Endothelial cell of umbilical vein (primary cell): ENCODE results near the gene TULP4. TPM values are rescaled to one million over a fixed set of nuclear protein-coding genes. Genes with fewer than 3 reads are reported as not detected.
"Not testable (repeated sequence)": the region's sequence is repeated elsewhere in the genome, so short reads cannot be mapped to it uniquely, and the experiment has no call there.

Source experiments
- BruUV-seq: library from RNA; stranded (reverse); fragments of 400-500 nt; replicated peaks from 2 replicates; lab custom pipeline; 2021; lab: Mats Ljungman, UMichigan
- CTCF ChIA-PET: fragments of 300-600, 350-600 bp; sonication (Branson Sonifier 250); formaldehyde crosslinking; loops from one replicate; lab custom pipeline; 2021; ENCODE audit warnings: antibody characterized with exemption, inconsistent platforms; lab: Charles Lee
- POLR2A ChIA-PET: fragments of 300-600, 350-600 bp; sonication (Branson Sonifier 250); formaldehyde crosslinking; loops from one replicate; lab custom pipeline; 2021; ENCODE audit warnings: antibody characterized with exemption, inconsistent platforms; lab: Charles Lee
- DNase-seq: peaks from one replicate; pipeline ENCODE4 v3.0.0-alpha.2; 2011; ENCODE audit warnings: low read depth, low spot score
- FAIRE-seq: peaks from 2 replicates; lab custom pipeline; 2011; peaks lifted over from hg19 to GRCh38; lab: Jason Lieb, UNC
- H2AFZ ChIP-seq: 2 replicates; pipeline ENCODE4 v1.6.0; 2012; ENCODE audit warnings: low read depth, low read length, control low read depth, inconsistent platforms
- H3K27ac ChIP-seq: 2 replicates; pipeline ENCODE4 v1.5.1; 2011; ENCODE audit warnings: low read depth, mild to moderate bottlenecking, control low read depth, low read length, moderate library complexity; ENCODE audit not compliant: insufficient read depth
- H3K27me3 ChIP-seq, 2 experiments: 2 replicates each; pipeline versions ENCODE4 v1.6.0 to v1.6.1; 2011; ENCODE audit warnings: low read length in 2 of 2, mixed read lengths in 1 of 2; ENCODE audit not compliant: control insufficient read depth in 2 of 2, insufficient read depth in 2 of 2
- H3K36me3 ChIP-seq, 2 experiments: 2 replicates in 1 of 2; 3 replicates in 1 of 2; pipeline ENCODE4 v1.5.1; 2011; ENCODE audit warnings: low read length in 2 of 2, mild to moderate bottlenecking in 1 of 2, moderate library complexity in 1 of 2; ENCODE audit not compliant: control insufficient read depth in 2 of 2, insufficient read depth in 2 of 2; ENCODE audit errors: extremely low read depth in 1 of 2
- H3K4me1 ChIP-seq: 3 replicates; pipeline ENCODE4 v1.5.1; 2011; ENCODE audit warnings: mild to moderate bottlenecking, low read length; ENCODE audit not compliant: control insufficient read depth, insufficient read depth; ENCODE audit errors: extremely low read depth
- H3K4me2 ChIP-seq: 2 replicates; pipeline ENCODE4 v1.6.1; 2011; ENCODE audit warnings: low read length, control low read depth, mixed read lengths; ENCODE audit not compliant: insufficient read depth
- H3K4me3 ChIP-seq, 3 experiments: fragments of 200-600 bp in 1 of 3; sonication (generic), shearing (Covaris generic) in 1 of 3; replicated peaks in 1 of 3; 2 replicates each; pipeline ENCODE4 v1.5.1; 2011 to 2016; ENCODE audit warnings: control low read depth in 3 of 3, low read length in 3 of 3, mild to moderate bottlenecking in 2 of 3, inconsistent platforms in 1 of 3, low read depth in 1 of 3, moderate library complexity in 1 of 3; ENCODE audit not compliant: insufficient read depth in 1 of 3
- H3K79me2 ChIP-seq: 2 replicates; pipeline ENCODE4 v1.6.0; 2012; ENCODE audit warnings: low read length, inconsistent platforms; ENCODE audit not compliant: control insufficient read depth, insufficient read depth
- H3K9ac ChIP-seq: replicated peaks from 2 replicates; pipeline ENCODE3; 2011; ENCODE audit warnings: low read length, control low read depth; ENCODE audit not compliant: insufficient read depth; ENCODE audit errors: extremely low read depth
- H3K9me1 ChIP-seq: replicated peaks from 3 replicates; pipeline ENCODE4 v1.6.0; 2011; ENCODE audit warnings: mild to moderate bottlenecking, low read length; ENCODE audit not compliant: control insufficient read depth, insufficient read depth; ENCODE audit errors: extremely low read depth
- H3K9me3 ChIP-seq: replicated peaks from 2 replicates; pipeline ENCODE4 v1.5.1; 2012; ENCODE audit warnings: low read length, inconsistent platforms; ENCODE audit not compliant: control insufficient read depth, insufficient read depth
- H4K20me1 ChIP-seq: replicated peaks from 2 replicates; pipeline ENCODE3; 2011; ENCODE audit warnings: mild to moderate bottlenecking, low read length; ENCODE audit not compliant: control insufficient read depth, insufficient read depth; ENCODE audit errors: extremely low read depth
- EZH2 ChIP-seq: IDR thresholded peaks from 2 replicates; pipeline ENCODE4 v1.6.1; 2012; ENCODE audit warnings: borderline replicate concordance, low read depth, mild to moderate bottlenecking, moderate library complexity, low read length, inconsistent platforms; ENCODE audit not compliant: severe bottlenecking
- FOS ChIP-seq: IDR thresholded peaks from 2 replicates; pipeline ENCODE4 v1.6.1; 2011; ENCODE audit warnings: mild to moderate bottlenecking, low read length, moderate library complexity, borderline replicate concordance; ENCODE audit not compliant: insufficient read depth
- GATA2 ChIP-seq: IDR thresholded peaks from 2 replicates; pipeline ENCODE4 v1.7.0; 2011; ENCODE audit warnings: low read depth, mild to moderate bottlenecking, moderate library complexity, mixed read lengths, low read length; ENCODE audit not compliant: insufficient read length, insufficient read depth
- JUN ChIP-seq: IDR thresholded peaks from 2 replicates; pipeline ENCODE4 v1.6.1; 2011; ENCODE audit warnings: borderline replicate concordance, low read depth; ENCODE audit not compliant: insufficient read length, insufficient read depth
- MYC ChIP-seq: IDR thresholded peaks from one replicate; pipeline ENCODE4 v1.6.1; 2011; ENCODE audit warnings: mild to moderate bottlenecking, low read depth, low read length
- POLR2A ChIP-seq: IDR thresholded peaks from 2 replicates; pipeline ENCODE4 v1.6.1; 2012; ENCODE audit warnings: low read depth, mild to moderate bottlenecking, control low read depth, low read length
- POLR2AphosphoS5 ChIP-seq: IDR thresholded peaks from 2 replicates; pipeline ENCODE4 v1.6.1; 2012; ENCODE audit warnings: low read depth, mild to moderate bottlenecking, control low read depth, low read length, moderate library complexity; ENCODE audit not compliant: insufficient read depth
- dilution Hi-C: fragments of 300-500 bp; cut with MboI; formaldehyde crosslinking; loops from one replicate; pipeline ENCODE4 v1.15.0; 2019; ENCODE audit warnings: low sequenced_read_pairs; ENCODE audit not compliant: extremely low pct_ligation_motif_present
- intact Hi-C: fragments of 100-400 bp; cut with micrococcal nuclease; formaldehyde crosslinking; loops from one replicate; pipeline ENCODE4 v1.10.0; 2022
- polyA plus RNA-seq, 4 experiments: library from polyadenylated mRNA; depleted of rRNA in 3 of 4; stranded (reverse) in 3 of 4; unstranded in 1 of 4; fragments of >200 nt; gene quantifications; 2 replicates each; pipeline versions ENCODE4 v1.2.1 to v1.2.3, GENCODE V29; 2011 to 2012; ENCODE audit warnings: missing spikeins in 1 of 4
- total RNA-seq: library from RNA; stranded (reverse); gene quantifications from 2 replicates; pipeline ENCODE4 v1.2.3, GENCODE V29; 2021
- TF ChIP-seq, protein P1 (sequence below): IDR thresholded peaks from 2 replicates; pipeline ENCODE4 v1.6.1; 2011; ENCODE audit not compliant: insufficient read depth, insufficient read length
- TF ChIP-seq, protein P2 (sequence below), 2 donors: IDR thresholded peaks; 1 replicate in 1 of 2; 2 replicates in 1 of 2; pipeline ENCODE4 v1.5.1; 2011; ENCODE audit warnings: low read length in 2 of 2, mild to moderate bottlenecking in 2 of 2, moderate library complexity in 2 of 2, control low read depth in 1 of 2, inconsistent platforms in 1 of 2, low read depth in 1 of 2; ENCODE audit not compliant: insufficient read depth in 1 of 2; ENCODE audit errors: extremely low read depth in 1 of 2

Gene TULP4
- total and polyA plus RNA-seq, 2 donors (not counting 3 experiments of a cell fraction or from before 2014, with no cell fraction given), result 10.8 to 55.1 TPM

DNA sequence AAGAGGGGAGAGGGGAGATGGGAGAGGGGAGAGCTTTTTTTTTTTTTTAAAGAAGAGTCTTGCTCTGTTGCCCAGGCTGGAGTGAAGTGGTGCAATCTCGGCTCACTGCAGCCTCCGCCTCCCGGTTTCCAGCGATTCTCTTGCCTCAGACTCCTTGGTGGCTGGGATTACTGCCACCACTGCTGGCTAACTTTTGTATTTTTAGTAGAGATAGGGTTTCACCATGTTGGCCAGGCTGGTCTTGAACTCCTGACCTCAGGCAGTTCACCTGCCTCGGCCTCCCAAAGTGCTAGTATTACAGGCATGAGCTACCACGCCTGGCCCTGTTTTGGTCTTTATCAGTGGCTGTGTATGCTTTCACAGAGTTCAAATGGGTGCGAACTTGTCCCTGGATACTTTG is 38.5 kb downstream of the TULP4 start:
- intact Hi-C loops, H3K79me2 ChIP-seq, H3K9me3 ChIP-seq, dilution Hi-C loops, H3K4me2 ChIP-seq, H2AFZ ChIP-seq, H3K27ac ChIP-seq, H3K9ac ChIP-seq, DNase-seq, H3K9me1 ChIP-seq, H3K4me1 ChIP-seq, H4K20me1 ChIP-seq, BruUV-seq, FAIRE-seq, POLR2A ChIA-PET, H3K4me3 ChIP-seq, H3K27me3 ChIP-seq, H3K36me3 ChIP-seq: not testable (repeated sequence)
- CTCF ChIA-PET, result interaction anchor here (1.3 kb wide), 1 partner anchor 11 kb away, joined by 3 read pairs; no protein-coding TSS in a partner anchor

GRCh38 chr6:158353883-158354877 is 41.9 kb downstream of the TULP4 start:
- Histone ChIP-seq H3K9ac (no peak overlapping the region), H2AFZ (no peak overlapping the region), H3K4me3 (no peak overlapping the region), H3K27ac (no peak overlapping the region), H4K20me1 (peaks cover 4% of the 10 kb centered on the region), H3K4me2 (no peak overlapping the region), H3K9me1 (no peaks in the 10 kb centered on the region), H3K36me3 (no peaks in the 10 kb centered on the region), H3K4me1 (peaks cover 6% of the 10 kb centered on the region), H3K27me3 (no peaks in the 10 kb centered on the region), H3K79me2 (peaks cover 6% of the 10 kb centered on the region), H3K9me3 (no peaks in the 10 kb centered on the region)
- no TSS peak for BruUV-seq
- DNase-seq, result peak; percentile 74
- TF ChIP-seq MYC (no peak), EZH2 (no peak), GATA2 (no peak), FOS (no peak), POLR2A (no peak), JUN (no peak), POLR2AphosphoS5 (no peak)
- TF ChIP-seq, protein P1, sequence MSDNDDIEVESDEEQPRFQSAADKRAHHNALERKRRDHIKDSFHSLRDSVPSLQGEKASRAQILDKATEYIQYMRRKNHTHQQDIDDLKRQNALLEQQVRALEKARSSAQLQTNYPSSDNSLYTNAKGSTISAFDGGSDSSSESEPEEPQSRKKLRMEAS, result no peak
- TF ChIP-seq, protein P2, sequence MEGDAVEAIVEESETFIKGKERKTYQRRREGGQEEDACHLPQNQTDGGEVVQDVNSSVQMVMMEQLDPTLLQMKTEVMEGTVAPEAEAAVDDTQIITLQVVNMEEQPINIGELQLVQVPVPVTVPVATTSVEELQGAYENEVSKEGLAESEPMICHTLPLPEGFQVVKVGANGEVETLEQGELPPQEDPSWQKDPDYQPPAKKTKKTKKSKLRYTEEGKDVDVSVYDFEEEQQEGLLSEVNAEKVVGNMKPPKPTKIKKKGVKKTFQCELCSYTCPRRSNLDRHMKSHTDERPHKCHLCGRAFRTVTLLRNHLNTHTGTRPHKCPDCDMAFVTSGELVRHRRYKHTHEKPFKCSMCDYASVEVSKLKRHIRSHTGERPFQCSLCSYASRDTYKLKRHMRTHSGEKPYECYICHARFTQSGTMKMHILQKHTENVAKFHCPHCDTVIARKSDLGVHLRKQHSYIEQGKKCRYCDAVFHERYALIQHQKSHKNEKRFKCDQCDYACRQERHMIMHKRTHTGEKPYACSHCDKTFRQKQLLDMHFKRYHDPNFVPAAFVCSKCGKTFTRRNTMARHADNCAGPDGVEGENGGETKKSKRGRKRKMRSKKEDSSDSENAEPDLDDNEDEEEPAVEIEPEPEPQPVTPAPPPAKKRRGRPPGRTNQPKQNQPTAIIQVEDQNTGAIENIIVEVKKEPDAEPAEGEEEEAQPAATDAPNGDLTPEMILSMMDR (IDR thresholded peaks at IDR 0.05; ENCODE audit: extremely low read depth in 1 of 2, insufficient read depth in 1 of 2, low read depth in 1 of 2, low read length in 2 of 2), result no peak
- dilution Hi-C loops (no loop called here), intact Hi-C loops (no loop called here)
- peak; percentile 74 for FAIRE-seq
- POLR2A ChIA-PET, result no interaction called here
- CTCF ChIA-PET, result interaction anchor here (0.6 to 1.6 kb wide), 8 partner anchors 11 to 140 kb away, joined by 3 to 4 read pairs (median 4); no protein-coding TSS in a partner anchor
